Measurements from ENCODE around the gene KDM8.
"Not testable (repeated sequence)": the region's sequence is repeated elsewhere in the genome, so short reads cannot be mapped to it uniquely, and the experiment has no call there.

The KDM8 gene

DNA sequence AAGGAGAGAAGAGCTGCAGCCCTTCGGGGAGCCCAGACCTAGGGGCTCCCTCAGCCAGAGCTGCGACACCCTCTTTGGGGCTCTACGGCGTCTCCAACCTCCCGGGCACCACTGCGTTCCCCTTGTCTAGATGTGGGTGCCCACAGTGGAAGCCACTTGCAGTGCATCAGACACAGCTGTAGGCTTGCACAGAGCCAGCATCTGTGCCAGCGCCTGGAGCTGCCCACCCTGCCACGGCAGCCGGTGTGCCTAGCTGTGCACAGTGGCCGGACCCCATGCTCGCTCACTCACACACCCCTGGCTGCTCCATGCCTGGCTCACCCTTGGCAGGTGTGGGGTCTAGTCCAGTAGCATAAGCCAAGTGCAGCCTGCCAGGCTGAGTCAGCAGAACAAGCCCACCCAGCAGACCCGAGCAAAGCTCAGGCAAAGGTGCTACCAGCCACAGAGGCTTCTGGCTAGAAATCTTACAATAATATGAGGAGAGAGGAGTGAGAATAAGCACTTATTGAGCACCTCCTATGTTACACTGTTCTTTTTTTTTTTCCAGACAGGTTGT is 12.9 kb upstream of the KDM8 start:
- in situ Hi-C loops (cut with MboI; ENCODE audit: low sequenced_read_pairs), result no loop called here

DNA sequence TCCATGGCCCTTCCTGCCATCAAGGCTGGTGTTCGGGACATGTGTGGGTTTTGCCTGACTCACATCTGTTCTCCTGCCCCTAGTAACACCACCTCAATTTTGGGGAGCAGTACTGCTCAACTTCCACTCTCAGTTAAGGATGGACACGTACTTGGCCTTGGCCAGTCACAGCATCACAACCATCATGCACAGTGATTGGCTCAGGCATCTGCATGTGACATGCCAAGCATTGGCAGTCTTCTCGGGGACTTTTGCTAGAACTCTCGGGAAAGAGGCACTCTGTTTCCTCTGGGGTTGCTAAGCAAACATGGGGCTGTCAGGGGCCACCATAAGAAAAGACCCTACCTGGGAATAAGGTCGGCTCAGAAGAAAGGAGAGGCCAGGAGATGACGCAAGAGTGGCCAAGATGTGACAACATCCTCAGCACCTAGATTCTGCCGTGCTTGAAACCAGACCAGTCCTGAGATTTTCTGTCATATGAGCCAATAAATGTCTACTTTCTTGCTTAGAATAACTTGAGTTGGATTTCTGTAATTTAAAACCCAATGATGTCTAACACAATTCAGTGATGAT is 11.9 kb upstream of the KDM8 start:
- in situ Hi-C loops (cut with MboI; ENCODE audit: low sequenced_read_pairs), result no loop called here

DNA sequence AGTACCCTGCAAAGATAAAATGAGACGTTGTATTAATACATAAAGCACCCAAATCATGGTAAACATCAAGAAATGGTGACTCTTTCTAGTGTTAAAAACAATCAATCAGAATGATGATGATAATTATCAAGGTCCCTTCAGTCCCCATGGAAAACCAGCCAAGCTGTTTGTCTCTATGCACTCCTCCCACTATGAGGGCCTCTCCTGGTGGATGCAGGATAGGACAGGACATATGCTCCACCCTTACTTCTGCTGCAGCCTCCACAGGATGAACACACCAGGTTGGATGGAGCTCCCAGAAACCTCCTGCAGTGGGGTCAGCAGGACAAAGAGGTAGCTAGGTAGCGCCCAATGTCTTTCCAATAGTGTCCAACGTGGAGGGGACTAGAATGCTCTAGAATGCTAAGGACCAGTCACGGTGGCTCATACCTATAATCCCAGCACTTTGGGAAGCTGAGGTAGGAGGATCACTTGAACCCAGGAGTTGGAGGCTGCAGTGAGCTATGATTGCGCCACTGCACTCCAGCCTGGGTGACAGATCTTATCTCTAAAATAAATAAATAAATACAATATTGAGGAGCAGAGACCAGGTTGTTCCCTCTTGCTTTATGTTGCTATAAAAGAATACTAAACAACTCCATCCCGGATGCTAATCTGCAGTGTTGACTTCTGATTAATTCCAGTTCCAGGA is 9.9 kb upstream of the KDM8 start:
- in situ Hi-C loops (cut with MboI; ENCODE audit: low sequenced_read_pairs), result no loop called here

DNA sequence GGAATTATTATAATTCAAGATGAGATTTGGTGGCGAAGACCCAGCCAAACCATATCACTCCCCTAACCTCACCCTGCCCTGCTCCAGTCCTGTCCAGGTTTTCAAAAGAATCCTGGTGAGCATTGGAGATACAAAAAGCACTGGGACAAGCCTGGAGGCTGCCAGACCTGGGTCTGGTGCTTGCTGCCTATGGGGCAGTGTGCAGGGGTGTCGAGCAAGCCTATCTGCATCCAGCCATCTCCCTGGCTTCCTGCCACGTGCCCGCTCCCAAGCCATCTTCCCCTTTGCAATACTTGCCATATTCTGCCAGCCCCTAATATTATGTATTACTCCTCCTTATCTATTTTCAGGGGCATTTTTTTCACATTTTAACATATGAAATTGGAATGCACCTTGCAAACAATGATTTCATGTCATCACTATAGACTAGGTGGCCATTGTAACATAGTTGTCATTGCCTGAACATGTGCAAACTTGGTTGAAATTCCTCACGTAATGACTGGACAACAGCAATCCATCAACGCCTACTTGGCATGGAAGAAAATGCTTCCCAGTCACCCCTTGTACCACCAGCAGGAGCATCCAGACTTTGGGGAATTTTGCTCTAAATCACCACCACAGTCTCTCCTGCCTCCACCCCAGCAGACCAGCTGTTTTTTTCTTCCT is 8.1 kb upstream of the KDM8 start:
- in situ Hi-C loops (cut with MboI; ENCODE audit: low sequenced_read_pairs), result no loop called here

DNA sequence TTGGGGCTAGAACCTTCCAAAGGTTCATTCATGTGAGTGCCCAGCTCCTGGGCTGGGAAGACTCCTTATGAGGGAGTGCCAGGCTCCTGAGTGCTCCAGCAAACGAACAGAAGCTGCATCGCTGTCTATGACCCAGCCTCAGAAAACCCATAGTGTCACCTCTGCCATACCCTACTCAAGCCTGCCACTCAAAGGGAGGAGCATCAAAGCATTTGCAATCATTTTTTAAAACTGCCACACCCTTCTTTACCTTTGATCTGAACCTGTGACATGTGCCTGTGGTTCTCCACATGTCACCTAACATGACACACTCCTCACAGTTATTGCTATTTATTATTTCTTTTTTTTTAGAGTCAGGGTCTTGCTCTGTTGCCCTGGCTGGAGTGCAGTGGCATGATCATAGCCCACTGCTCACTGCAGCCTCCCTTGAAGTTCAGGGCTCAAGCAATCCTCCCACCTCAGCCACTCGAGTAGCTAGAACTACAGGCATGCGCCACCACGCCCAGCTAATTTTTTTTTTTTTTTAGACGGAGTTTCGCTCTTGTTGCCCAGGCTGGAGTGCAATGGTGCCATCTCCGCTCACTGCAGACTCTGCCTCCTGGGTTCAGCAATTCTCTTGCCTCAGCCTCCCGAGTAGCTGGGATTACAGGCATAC is 7.3 kb upstream of the KDM8 start:
- in situ Hi-C loops (cut with MboI; ENCODE audit: low sequenced_read_pairs), result no loop called here

DNA sequence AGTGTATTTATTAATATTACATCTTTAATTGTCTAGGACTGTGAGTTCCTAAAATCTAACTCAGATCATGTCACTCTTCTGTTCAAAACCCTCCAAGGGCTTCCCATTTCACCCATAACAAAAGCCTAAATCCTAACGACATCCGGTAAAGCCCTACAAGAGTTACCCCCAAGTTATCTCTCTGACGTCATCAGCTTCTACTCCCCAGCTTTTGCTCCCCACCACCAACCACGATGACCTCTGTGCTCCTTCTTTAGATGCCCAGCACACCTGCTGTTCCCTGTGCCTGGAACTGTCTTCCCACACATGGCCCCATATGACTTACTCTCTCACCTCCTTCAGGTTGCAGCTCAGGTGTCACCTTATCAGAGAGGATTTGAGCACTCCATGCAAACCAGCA is 6.3 kb upstream of the KDM8 start:
- in situ Hi-C loops (cut with MboI; ENCODE audit: low sequenced_read_pairs), result no loop called here

DNA sequence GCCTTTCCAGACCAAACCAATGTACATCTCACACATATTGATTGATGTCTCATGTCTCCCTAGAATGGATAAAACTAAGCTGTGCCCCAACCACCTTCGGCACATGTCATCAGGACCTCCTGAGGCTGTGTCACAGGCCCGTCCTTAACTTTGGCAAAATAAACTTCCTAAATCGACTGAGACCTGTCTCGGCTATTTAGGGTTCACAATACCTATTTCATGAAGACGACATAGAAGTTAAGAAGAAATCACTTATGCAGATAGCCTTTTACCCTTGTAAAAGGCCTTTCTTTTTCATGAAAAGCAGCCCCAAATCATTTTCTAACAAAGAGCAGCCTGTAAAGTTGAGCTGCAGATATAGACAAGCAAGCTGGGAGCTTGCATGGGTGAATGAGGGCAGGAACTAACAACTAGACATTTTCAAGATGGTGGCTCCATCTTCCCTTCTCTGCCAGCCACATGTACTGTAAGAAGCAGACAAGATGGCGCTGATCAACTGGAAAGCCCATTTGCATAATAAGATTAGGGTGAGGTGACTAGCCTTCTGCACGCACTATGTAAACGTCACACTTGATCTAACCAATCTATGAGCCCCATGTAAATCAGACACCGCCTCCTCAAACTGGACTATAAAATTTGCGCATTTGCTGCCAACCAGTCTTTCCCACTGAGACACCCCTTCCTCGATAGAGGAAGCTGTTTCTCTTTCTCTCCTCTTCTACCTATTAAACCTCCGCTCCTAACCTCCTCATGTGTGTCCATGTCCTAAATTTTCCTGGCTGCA is 4.7 kb upstream of the KDM8 start:
- in situ Hi-C loops (cut with MboI; ENCODE audit: low sequenced_read_pairs), result no loop called here

DNA sequence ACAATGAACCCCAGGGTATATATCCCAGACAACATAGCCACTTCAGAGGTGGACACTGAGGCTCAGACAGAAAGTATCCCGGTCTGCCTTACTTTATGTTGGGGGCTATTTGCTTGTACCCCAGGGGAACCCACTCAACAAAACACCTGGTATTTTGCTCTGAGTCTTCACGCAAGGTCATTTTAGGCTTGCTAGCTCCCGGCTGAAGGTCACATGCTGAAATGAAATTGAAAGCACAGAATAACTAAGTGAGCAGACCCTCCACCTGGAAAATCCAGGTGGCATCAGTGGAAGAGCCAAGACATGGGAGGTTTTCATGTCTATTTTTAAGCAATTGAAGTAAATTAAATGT is 4.1 kb upstream of the KDM8 start:
- in situ Hi-C loops (cut with MboI; ENCODE audit: low sequenced_read_pairs), result no loop called here

DNA sequence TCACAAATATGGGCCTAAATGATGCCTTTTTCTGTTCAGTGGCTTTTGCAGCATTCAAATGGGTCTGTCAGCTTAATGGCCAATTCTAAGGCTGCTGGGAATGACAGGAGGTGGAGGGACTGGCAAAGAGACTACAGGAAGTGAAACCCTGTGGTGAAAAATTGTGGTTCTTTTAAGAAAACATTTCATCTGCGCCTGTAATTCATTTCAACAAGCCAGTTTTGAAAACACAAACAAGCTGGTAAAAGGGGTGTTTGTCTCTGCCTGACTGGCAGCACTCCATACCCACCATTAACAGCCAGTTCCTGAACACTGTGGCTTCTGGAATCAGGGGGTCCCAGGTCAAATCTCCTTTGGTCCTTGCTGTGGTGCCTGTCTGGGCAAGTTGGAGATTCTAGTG is 3.6 kb upstream of the KDM8 start:
- in situ Hi-C loops (cut with MboI; ENCODE audit: low sequenced_read_pairs), result no loop called here

DNA sequence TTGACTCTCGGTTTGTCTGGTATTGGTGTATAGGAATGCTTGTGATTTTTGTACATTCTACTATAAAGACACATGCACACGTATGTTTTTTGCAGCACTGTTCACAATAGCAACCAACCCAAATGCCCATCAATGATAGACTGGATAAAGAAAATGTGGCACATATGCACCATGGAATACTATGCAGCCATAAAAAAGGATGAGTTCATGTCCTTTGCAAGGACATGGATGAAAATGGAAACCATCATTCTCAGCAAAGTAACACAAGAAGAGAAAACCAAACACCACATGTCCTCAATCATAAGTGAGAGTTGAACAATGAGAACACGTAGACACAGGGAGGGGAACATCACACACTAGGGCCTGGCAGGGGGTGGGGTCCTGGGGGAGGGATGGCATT is 2.4 kb upstream of the KDM8 start:
- in situ Hi-C loops (cut with MboI; ENCODE audit: low sequenced_read_pairs), result not testable (repeated sequence)

DNA sequence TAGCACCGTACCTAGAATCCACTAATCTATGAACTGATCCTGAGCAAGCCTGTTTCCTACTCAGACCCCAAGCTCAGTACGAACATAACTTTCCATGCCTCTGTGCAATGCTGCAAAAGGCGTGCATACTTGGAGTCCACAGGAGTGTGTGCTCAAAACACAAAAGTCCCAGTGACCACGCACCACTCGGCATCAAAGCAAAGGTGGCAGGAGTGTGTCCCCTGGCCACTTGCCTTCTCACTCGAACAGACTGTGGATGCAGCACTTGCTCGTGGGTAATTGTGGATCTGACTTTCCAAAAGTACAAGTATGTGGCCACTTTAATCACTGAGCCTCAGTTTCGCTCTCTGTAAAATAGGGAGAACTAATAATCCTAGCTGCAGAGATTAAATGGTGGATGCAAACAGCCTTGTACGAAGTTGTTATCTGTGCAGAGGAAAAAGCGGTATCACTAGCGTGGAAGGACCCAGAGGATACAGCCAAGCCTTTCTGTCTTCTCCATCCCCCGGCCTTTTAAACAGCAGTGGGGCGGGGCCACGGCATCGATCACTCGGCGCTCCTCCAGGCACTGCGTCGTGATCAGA is 311 bp upstream of the KDM8 start:
- in situ Hi-C loops (cut with MboI; ENCODE audit: low sequenced_read_pairs), result no loop called here

DNA sequence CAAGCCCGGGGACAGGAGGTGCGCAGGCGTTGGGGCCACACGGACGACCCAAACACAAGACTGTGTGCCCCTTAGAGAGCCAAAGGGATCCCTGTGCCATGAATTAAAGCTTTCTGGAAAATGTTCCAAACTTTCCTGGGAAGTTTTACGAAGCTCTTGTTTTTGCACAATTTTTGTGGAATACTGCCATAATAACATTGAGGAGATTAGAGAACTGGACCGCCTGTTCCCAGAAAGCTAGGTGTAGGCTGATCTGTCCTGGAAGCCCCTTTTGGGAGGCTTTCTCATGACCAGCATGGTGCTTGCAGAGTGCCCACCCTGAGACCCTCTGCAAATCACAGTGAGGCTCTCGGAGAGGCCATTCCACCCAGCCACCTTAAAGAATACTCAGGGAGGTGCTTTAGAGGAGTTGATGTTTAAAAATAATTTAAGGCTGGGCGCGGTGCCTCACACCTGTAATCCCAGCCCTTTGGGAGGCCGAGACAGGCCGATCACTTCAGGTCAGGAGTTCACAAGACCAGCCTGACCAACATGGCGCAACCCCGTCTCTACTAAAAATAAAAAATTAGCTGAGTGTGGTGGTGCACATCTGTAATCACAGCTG is 1.1 kb downstream of the KDM8 start:
- in situ Hi-C loops (cut with MboI; ENCODE audit: low sequenced_read_pairs), result no loop called here

DNA sequence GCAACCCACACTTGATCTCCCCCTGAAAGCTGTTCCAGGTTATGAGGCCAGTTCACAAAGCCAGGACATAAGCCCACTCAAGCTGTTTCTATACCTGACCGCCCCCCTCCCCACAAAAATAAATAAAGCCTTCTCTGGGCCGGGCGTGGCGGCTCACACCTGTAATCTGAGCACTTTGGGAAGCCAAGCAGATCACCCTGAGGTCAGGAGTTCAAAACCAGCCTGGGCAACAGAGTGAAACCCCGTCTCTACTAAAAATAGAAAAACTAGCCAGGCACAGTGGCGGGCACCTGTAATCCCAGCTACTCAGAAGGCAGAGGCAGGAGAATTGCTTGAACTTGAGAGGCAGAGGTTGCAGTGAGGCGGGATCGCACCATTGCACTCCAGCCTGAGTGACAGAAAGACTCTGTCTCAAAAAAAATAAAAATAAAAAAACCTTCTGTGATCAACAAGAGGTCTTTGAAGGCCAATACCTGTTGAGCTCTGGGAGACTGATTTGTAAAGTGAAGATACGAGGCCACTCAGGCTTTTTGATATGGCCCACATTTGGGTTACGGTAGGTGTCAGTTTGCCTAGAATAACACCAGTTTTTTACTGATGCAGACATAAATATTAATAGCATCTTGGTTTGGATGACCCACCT is 2.2 kb downstream of the KDM8 start:
- in situ Hi-C loops (cut with MboI; ENCODE audit: low sequenced_read_pairs), result no loop called here

DNA sequence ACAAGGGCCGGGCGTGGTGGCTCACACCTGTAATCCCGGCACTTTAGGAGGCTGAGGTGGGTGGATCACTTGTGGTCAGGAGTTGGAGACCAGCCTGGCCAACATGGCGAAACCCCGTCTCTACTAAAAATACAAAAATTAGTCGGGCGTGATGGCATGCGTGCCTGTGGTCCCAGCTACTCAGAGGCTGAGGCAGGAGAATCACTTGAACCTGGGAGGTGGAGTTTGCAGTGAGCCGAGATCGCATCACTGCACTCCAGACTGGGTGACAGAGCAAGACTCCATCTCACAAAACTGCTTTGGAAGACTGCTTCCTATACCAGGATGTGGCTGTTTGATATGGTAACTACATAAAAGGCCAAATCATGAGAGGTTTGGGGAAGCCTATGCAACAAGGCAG is 3.8 kb downstream of the KDM8 start:
- in situ Hi-C loops (cut with MboI; ENCODE audit: low sequenced_read_pairs), result not testable (repeated sequence)

DNA sequence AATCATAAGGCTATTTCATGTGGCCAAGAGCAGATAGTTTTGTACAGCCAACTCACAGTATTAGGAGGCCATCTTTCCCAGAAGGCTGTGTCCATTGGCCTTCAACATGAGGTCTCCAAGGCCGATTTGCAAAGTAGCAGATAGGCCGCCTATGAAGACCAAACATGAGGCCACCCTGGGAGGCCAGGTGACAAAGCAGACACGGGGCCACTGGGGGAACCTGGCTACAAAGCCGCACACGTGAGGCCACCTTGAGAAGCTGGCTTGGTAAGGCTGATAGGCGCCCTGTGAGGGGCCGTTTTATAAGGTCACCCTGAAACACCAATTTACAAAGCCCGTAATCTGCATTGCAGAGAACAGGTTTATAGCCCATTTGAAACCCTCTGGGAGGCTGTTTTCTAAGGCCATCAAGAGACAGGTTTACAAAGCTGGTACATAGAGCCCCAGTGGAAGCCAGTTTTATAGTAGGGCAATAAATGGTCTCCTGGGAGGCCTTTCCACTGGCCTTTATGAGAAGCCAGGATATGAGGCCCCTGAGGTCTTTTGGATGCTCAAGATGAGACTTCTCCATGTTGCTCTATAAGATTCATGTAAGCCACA is 4.9 kb downstream of the KDM8 start:
- in situ Hi-C loops (cut with MboI; ENCODE audit: low sequenced_read_pairs), result no loop called here

DNA sequence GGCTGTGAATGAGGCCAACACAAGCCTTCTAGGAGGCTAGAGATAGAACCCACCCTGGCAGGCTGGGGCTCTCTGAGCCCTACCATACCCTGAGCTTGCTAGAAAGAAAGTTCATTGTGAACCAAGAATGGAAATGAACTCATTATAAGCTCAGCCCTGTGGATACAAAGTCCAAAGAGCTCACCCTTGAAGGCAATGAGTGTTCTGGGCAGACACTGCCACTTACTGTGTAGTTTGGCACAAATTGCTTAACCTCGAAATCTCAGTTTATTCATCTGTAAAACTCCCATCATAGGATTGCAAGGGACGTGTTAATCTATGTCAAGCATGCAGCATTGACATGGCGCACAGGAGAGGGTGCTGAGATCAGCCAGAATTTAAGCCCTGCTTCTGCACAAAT is 5.5 kb downstream of the KDM8 start:
- in situ Hi-C loops (cut with MboI; ENCODE audit: low sequenced_read_pairs), result no loop called here

DNA sequence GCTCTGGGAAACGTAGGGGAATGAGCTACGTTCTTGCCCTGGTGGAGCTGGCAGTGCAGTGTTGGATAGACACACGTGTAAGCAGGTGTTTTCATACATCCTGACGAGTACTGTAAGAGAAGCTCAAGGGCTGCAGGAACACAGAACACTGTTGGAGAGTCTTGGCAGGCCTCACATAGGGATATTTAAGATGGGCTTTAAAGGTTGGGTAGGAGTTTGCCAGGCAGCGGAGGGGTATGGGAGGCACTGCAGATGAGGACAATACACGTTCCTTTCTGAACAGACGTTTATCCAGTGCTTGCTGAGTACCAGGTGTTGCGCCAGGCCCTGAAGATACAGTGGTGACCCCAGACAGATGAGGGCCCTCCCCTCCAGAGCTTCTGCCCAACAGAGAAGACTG is 6.3 kb downstream of the KDM8 start:
- in situ Hi-C loops (cut with MboI; ENCODE audit: low sequenced_read_pairs), result no loop called here

DNA sequence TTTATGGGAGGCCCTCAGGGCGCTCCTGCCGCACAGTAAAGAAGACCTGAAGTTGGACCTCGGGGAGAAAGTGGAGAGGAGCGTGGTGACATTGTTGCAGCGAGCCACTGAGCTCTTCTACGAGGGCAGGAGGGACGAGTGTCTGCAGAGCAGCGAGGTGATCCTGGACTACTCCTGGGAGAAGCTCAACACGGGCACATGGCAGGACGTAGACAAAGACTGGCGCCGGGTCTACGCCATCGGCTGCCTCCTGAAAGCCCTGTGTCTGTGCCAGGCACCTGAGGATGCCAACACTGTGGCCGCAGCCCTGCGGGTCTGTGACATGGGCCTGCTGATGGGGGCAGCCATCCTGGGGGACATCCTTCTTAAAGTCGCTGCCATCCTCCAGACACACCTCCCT is 6.8 kb downstream of the KDM8 start:
- in situ Hi-C loops (cut with MboI; ENCODE audit: low sequenced_read_pairs), result no loop called here

DNA sequence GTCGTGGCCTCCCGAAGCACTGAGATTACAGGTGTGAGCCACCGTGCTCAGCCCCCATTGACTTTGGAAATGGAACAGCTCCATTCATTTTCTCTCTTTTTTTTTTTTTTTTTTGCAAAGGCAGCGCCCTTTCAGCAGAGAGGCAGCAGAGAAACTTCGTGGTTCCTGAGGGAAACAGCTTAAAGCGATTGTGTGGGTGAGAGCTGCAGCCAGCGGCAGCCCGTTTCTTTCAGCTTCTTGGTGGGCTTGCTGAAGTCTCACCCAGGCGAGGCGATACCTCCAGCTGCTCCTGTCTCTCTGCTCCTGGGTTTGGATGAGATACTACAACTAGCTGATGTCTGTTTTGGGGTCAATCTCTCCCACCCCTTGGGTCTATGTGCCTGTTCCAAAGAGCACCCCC is 7.7 kb downstream of the KDM8 start:
- in situ Hi-C loops (cut with MboI; ENCODE audit: low sequenced_read_pairs), result no loop called here
